Spleen (tissue), 11 donors: Measurements from ENCODE around the gene PAK3. TPM values are rescaled to one million over a fixed set of nuclear protein-coding genes. Genes with fewer than 3 reads are reported as not detected.

Experiments
- DNase-seq: peaks from one replicate; pipeline ENCODE4 v3.0.0-alpha.2; 2020
- H3K27ac ChIP-seq, 8 donors: fragments of 200-600 bp; sonication (generic) in 7 of 8; 1 replicate in 4 of 8; 2 replicates in 4 of 8; pipeline versions ENCODE4 v1.5.0 to v1.8.0; 2016 to 2021; ENCODE audit warnings: inconsistent platforms in 4 of 8, mild to moderate bottlenecking in 4 of 8, moderate library complexity in 1 of 8
- H3K27me3 ChIP-seq, 7 donors: fragments of 200-600 bp; sonication (generic) in 6 of 7; replicated peaks in 1 of 7; 1 replicate in 4 of 7; 2 replicates in 3 of 7; pipeline versions ENCODE4 v1.5.0 to v1.8.0; 2016 to 2021; ENCODE audit warnings: inconsistent platforms in 3 of 7, mild to moderate bottlenecking in 1 of 7
- H3K36me3 ChIP-seq, 6 donors: fragments of 200-600 bp; sonication (generic) in 5 of 6; 1 replicate in 4 of 6; 2 replicates in 2 of 6; pipeline versions ENCODE4 v1.5.0 to v1.8.0; 2016 to 2021; ENCODE audit warnings: inconsistent platforms in 2 of 6
- H3K4me1 ChIP-seq, 6 donors: fragments of 200-600 bp; sonication (generic) in 5 of 6; 1 replicate in 3 of 6; 2 replicates in 3 of 6; pipeline versions ENCODE4 v1.5.0 to v1.8.0; 2016 to 2021; ENCODE audit warnings: inconsistent platforms in 3 of 6
- H3K4me3 ChIP-seq, 8 donors: fragments of 200-600 bp; sonication (generic) in 7 of 8; 1 replicate in 4 of 8; 2 replicates in 4 of 8; pipeline versions ENCODE4 v1.5.0 to v1.8.0; 2016 to 2021; ENCODE audit warnings: inconsistent platforms in 4 of 8, mild to moderate bottlenecking in 4 of 8, moderate library complexity in 2 of 8
- H3K9me3 ChIP-seq, 8 donors: fragments of 200-600 bp; sonication (generic) in 7 of 8; 1 replicate in 4 of 8; 2 replicates in 4 of 8; pipeline versions ENCODE4 v1.5.0 to v1.8.0; 2016 to 2021; ENCODE audit warnings: inconsistent platforms in 4 of 8
- CTCF ChIP-seq, 11 experiments: fragments of 200-600 bp in 7 of 11; fragments of 450-650 bp in 4 of 11; sonication (generic) in 4 of 11; IDR thresholded peaks in 8 of 11; conservative IDR thresholded peaks in 3 of 11; 1 replicate in 7 of 11; 2 replicates in 4 of 11; pipeline versions ENCODE4 v1.4.0 to v1.8.0; 2016 to 2021; ENCODE audit warnings: antibody characterized with exemption in 11 of 11, inconsistent platforms in 4 of 11, mild to moderate bottlenecking in 1 of 11
- POLR2A ChIP-seq, 3 donors: fragments of 450-650 bp; IDR thresholded peaks; one replicate each; pipeline ENCODE4 v1.5.1; 2017; ENCODE audit warnings: antibody characterized with exemption in 3 of 3, mild to moderate bottlenecking in 1 of 3
- POLR2AphosphoS5 ChIP-seq, 3 donors: sonication (generic); formaldehyde crosslinking; IDR thresholded peaks; one replicate each; pipeline ENCODE4 v1.5.1; 2017; ENCODE audit warnings: antibody characterized with exemption in 3 of 3
- WGBS, 5 donors: extraction: QIAGEN DNeasy Blood & Tissue Kit in 3 of 5; methylation state at CpG; one replicate each; pipeline versions ENCODE4 v1.1.5 to v1.1.7; 2013 to 2018; 5-methylcytosine and 5-hydroxymethylcytosine counted together
- intact Hi-C: fragments of 100-400 bp; cut with DNase I; formaldehyde crosslinking; loops from one replicate; pipeline ENCODE4 v1.15.0; 2023; ENCODE audit warnings: low total_unique reads
- polyA plus RNA-seq, 3 donors: library from polyadenylated mRNA; stranded (reverse); fragments of 200-250 nt; gene quantifications; one replicate each; pipeline ENCODE4 v1.2.1, GENCODE V29; 2013
- total RNA-seq, 7 donors: library from RNA; depleted of rRNA in 3 of 7; stranded (reverse); fragments of >200 nt in 3 of 7; fragmentation: NEBNext Ultra II Directional in 4 of 7; extraction: Animal tissue kit (Norgen Biotek cat#: 25700) in 4 of 7; gene quantifications; one replicate each; pipeline versions ENCODE4 v1.1.0 to v1.2.1, GENCODE V29; 2016 to 2021
- donor health status: healthy with polysubstance abuse.
- donor health status: DM: no; HTN: no; CAD: no; lungs with moderate emphysema.
- donor health status: DM: no; HTN: no; CAD: no.
- donor health status: Bipolar disorder and iron deficiency.
- donor health status: healthy.
- donor health status: DM: no; HTN: no; CAD: no.
- donor health status: DM: yes; HTN: yes; CAD: no.

PAK3 gene
- total and polyA plus RNA-seq, 10 donors, result 0.09 to 7.3 (median 2.7) TPM

DNA sequence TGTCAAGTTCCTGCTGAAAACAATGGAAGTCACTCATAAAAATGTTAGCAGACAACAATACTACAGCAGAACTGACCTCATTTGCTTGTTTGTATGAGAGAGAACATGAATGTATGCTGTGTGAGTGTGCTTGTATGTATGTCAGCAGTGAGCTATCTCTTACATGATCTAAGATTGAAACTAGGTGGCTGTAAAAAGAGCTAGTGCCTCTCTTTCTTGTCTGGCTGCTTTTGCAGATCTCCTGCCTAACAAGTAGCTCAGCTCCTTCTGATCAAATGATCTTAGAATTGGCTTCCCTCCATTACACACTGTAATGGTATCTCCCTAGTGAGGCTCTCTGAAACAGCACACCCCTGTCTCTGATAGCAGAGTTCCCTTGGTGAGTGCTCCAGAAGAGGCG, 20.7 kb downstream of the PAK3 start:
- no peak for DNase-seq
- no peak overlapping the region for H3K27ac ChIP-seq
- no peaks in the 10 kb centered on the region for H3K27me3 ChIP-seq
- intact Hi-C loops, result no loop called here
- H3K9me3 ChIP-seq, result no peaks in the 10 kb centered on the region
- H3K36me3 ChIP-seq, result no peaks in the 10 kb centered on the region
- WGBS, 5 donors, result 78 to 100% (median 90%) methylated on average over 1 of the region's 1 CpG
- no peak for TF ChIP-seq CTCF (IDR thresholded peaks at IDR 0.05 in 8 of 11, conservative IDR thresholded peaks at IDR 0.05 in 3 of 11)
- TF ChIP-seq POLR2A (IDR thresholded peaks at IDR 0.05), result no peak
- TF ChIP-seq POLR2AphosphoS5 (IDR thresholded peaks at IDR 0.05), result no peak
- H3K4me1 ChIP-seq, result no peaks in the 10 kb centered on the region
- no peak overlapping the region for H3K4me3 ChIP-seq

DNA sequence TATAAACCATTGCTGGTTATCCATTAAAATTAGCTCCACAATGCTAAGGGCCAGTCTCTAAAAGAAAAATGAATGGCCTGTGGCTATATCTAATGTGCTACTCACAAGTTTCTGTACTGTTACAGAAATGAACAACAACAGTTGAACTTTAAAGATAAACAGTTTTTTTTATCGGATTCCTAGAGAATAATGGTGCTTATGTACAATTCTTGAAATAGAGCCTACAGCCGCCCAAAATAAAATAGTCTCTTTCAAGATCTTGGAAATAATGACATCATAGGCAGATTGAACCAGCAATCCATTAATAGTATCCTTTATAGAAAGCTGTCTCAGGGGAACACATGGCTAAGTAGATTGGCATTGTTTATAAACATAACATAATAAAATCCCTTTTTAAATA, 23.4 kb downstream of the PAK3 start:
- H3K4me3 ChIP-seq, result no peak overlapping the region
- H3K4me1 ChIP-seq, result peaks cover 0 to 3% (median 0%) of the 10 kb centered on the region in 6 donors
- H3K27me3 ChIP-seq, result no peaks in the 10 kb centered on the region
- TF ChIP-seq CTCF (IDR thresholded peaks at IDR 0.05 in 8 of 11, conservative IDR thresholded peaks at IDR 0.05 in 3 of 11) (no peak), POLR2AphosphoS5 (IDR thresholded peaks at IDR 0.05) (no peak), POLR2A (IDR thresholded peaks at IDR 0.05) (no peak)
- DNase-seq, result no peak
- no peaks in the 10 kb centered on the region for H3K9me3 ChIP-seq
- H3K36me3 ChIP-seq, result no peaks in the 10 kb centered on the region
- H3K27ac ChIP-seq, result no peak overlapping the region
- 69 to 88% (median 81%) methylated on average over 2 of the region's 2 CpGs for WGBS, 5 donors
- intact Hi-C loops, result no loop called here

- peak overlapping the region in 3 of 8 donors; percentile 16 to 57 (median 32) for H3K4me3 ChIP-seq
- H3K4me1 ChIP-seq, result peaks cover 0 to 3% (median 0%) of the 10 kb centered on the region in 6 donors
- no peaks in the 10 kb centered on the region for H3K36me3 ChIP-seq
- no peaks in the 10 kb centered on the region for H3K9me3 ChIP-seq
- TF ChIP-seq CTCF (IDR thresholded peaks at IDR 0.05 in 8 of 11, conservative IDR thresholded peaks at IDR 0.05 in 3 of 11), result no peak
- TF ChIP-seq POLR2A (IDR thresholded peaks at IDR 0.05), result no peak
- TF ChIP-seq POLR2AphosphoS5 (IDR thresholded peaks at IDR 0.05), result no peak
- H3K27me3 ChIP-seq, result no peaks in the 10 kb centered on the region
- intact Hi-C loops, result no loop called here
- H3K27ac ChIP-seq, result peak overlapping the region in 1 of 8 donors; percentile 40
- WGBS, 5 donors, result 55 to 78% (median 56%) methylated on average over 6 of the region's 6 CpGs
- DNase-seq, result no peak
These were observed 27.1 kb downstream of the PAK3 start for GRCh38 chrX:111123125-111123524.

DNA sequence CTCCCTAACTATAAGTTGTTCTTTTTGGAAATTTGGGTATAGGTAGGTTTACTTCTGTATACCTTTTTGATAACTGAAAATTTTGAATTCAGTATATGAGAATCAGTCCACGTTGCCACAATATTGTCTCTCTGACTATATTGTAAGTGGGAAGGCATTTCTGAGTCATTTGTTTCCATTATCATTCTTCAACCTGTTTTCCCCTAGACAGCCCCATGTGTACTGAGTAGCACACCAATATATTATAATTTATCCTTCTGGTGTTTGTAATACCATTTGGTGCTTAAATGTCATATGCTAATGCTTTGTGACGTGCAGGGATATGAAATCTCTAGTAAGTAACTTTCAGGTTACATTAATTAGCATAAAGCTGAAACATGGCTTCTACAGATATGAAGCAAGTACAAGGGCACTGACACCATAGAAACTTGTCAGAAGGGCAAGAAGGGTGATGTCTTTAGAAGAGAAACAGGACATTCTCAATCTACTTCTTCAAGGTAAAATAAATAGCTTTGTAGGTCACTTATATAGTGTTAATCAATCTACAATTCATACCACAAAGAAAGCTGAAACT, 27.7 kb downstream of the PAK3 start:
- Histone ChIP-seq H3K27ac (no peak overlapping the region), H3K27me3 (no peaks in the 10 kb centered on the region), H3K36me3 (no peaks in the 10 kb centered on the region), H3K9me3 (no peaks in the 10 kb centered on the region), H3K4me3 (peak overlapping the region in 1 of 8 donors; percentile 57), H3K4me1 (peaks cover 0 to 3% (median 0%) of the 10 kb centered on the region in 6 donors)
- intact Hi-C loops, result no loop called here
- WGBS, 5 donors, result 53 to 91% (median 68%) methylated on average over 2 of the region's 2 CpGs
- no peak for TF ChIP-seq POLR2A (IDR thresholded peaks at IDR 0.05)
- TF ChIP-seq CTCF (IDR thresholded peaks at IDR 0.05 in 8 of 11, conservative IDR thresholded peaks at IDR 0.05 in 3 of 11), result no peak
- TF ChIP-seq POLR2AphosphoS5 (IDR thresholded peaks at IDR 0.05), result no peak
- DNase-seq, result no peak
